ENCODE results near the gene RPA3. TPM values are rescaled to one million over a fixed set of nuclear protein-coding genes. Genes with fewer than 3 reads are reported as not detected.
A peak's percentile ranks its signal among the peaks of the same experiment; 100 is the strongest.
"Not testable (repeated sequence)": the region's sequence is repeated elsewhere in the genome, so short reads cannot be mapped to it uniquely, and the experiment has no call there.

The RPA3 gene
- polyA plus RNA-seq, 3 donors: 49.2 to 76.5 (median 62.0) TPM

DNA sequence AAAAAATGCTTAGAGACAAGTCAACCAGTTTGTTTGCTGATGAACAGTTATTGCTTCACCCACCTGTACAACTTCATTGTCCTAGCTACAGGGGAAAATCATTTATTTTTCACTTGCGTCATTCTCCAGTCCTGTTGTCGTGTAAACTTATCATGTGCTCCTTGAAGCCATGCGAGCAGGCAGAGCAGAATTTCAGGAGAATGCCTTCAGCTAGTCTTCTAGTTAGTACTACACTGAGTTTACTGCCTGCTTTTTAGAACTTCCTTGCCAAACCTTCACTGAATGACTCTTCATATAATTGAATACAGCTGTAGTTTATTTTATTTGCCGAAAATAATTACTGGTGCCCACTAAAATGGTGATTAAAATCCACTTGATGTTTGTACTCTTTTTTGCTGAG, 15.6 kb downstream of the RPA3 start:
- no peak for DNase-seq (ENCODE audit: extremely low read depth in 1 of 11, low read depth in 9 of 11, low spot score in 4 of 11)

DNA sequence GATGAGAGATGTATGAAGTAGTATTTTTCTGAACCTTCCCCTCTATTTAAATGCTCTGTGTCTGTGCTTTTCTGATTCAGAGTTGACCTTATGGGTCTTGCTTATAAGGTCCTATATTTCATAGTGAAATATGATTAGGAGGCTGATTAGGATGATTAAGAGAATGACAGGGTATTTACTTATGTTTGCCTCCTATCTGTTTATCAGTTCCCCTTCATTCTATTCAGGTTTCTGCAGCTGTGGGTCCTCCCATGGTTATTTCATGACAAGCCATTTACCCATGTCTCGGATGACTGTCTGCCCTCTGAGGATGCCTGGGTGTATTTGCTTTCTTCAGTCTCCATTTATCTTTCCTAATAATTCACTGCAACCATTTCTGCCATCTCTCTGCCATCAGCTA, 16.9 kb downstream of the RPA3 start:
- DNase-seq (ENCODE audit: extremely low read depth in 1 of 11, low read depth in 9 of 11, low spot score in 4 of 11): no peak

DNA sequence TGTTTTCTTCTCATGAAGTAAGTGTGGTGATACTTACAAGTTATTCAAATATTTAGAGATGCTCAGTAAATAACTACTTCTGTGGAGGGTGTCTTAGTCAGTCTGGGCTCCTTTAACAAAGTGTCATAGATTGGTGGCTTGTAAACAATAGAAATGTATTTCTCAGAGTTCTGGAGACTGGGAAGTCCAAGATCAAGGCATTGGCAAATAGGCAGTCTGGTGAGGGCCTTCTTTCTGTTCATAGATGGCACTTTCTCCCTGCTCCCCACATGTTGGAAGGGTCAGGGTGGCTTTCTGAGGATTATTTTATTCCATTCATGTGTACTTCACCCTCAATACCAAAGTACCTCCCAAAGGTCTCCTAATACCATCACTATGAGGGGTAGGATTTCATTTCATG, 18.4 kb downstream of the RPA3 start:
- DNase-seq (ENCODE audit: extremely low read depth in 1 of 11, low read depth in 9 of 11, low spot score in 4 of 11): no peak

DNA sequence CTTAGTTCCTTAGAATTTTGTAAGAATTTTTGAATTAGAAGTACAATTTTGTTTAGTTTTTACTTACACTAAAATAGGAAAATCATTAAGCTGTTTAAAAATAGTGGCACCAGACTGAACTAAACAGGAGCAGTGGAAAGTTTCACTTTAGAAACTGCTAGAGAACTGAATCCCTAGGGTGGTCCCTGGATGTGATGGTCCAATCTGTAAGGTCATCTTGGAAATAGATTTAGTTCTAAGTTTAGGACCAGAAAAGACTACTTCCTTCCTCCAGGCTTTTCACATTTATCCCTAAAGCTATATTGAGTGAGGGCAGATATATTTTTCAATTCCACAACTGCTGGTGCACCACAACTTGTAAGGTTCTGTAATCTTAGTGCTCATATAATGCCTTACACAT, 19.0 kb downstream of the RPA3 start:
- DNase-seq (ENCODE audit: extremely low read depth in 1 of 11, low read depth in 9 of 11, low spot score in 4 of 11): no peak

DNA sequence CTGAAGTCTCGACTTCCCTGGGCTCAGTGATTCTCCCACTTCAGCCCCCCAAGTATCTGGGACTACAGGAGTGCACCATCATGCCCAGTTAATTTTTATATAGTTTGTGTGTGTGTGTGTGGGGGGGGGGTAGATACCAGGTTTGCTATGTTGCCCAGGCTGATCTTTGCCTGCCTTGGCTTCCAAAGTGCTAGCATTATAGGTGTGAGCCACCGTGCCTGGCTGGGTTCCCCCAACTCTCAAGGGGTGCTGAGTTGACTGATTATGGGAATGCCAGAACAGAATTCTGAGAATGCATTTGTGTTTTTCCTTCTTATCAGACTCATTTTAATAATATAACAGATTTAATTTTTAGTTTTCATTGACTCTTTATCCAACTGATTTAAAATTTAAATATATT, 19.5 kb downstream of the RPA3 start:
- DNase-seq (ENCODE audit: extremely low read depth in 1 of 11, low read depth in 9 of 11, low spot score in 4 of 11): no peak

DNA sequence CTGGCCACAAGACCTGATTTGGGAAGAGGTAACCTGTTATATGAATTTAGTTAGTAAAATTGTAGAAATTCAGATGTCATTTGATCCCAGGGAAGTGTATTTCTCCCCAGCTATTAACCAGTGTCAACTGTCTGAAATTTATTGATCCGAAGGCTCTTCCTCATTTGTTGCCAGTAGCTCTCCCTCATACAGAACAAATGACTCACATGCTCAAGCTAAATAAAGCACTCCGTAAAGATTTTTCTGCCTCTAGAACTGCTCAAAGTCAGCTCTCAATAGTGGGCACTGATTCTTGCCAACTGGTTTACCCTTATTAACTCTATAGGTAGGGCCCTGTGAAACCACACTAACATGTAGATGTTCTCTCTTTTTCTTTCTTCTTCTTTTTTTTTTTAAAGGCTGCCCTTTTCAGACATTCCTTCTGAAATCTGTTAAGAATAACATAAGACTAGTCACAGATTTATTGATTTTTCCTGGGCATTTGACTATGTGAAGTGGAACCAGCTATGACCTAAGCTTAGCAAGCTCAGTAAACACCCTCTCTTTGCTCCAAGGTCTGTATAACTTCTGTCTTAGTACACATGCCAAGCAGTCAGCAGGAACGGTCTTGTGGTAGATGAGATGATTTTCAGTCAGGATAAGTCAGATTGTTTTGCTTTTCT, 21.8 kb downstream of the RPA3 start:
- no peak for DNase-seq (ENCODE audit: extremely low read depth in 1 of 11, low read depth in 9 of 11, low spot score in 4 of 11)

DNA sequence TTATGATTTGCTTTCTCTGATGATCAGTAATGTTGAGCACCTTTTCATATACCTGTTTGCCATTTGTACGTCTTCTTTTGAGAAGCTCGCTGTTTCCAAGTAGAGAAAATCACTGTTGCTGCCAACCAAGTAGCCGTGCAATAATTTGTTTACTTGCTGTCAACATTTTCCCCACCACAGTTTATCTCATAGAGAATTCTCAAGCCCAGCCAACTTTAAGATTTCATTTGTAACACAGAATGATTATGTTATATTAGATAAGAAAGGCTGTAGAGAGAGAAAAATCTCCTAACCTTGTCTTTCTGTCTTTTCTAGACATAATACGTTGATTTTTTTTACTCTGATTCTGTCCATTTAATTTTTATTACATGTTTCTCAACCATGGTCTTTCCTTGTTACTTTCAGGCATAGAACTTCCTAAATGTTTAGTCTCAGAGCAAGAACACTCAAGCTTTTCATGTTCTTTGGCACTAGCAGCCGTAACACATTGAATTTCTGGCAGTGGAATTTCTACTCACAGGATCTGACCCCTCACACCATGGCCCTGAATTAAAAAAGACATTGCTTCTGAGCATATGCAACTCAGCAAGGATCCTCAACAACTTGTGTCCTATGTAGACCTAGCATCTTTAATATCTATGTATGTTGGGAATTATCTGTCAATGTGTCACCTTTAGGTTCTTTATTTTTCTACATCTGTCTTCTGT, 23.1 kb downstream of the RPA3 start:
- no peak for DNase-seq (ENCODE audit: extremely low read depth in 1 of 11, low read depth in 9 of 11, low spot score in 4 of 11)

DNA sequence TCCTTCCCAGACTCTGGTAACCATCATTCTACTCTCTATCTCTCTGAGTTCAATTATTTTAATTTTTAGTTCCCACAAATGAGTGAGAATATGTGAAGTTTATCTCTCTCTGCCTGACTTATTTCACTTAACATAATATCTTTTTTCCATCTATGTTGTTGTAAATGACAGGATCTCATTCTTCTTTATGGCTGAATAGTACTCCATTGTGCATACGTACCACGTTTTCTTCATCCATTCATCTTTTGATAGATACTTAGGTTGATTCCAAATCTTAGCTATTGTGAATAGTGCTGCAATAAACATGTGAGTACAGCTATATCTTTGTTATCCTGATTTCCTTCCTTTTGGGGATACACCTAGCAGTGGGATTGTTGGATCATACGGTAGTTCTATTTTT, 23.9 kb downstream of the RPA3 start:
- no peak for DNase-seq (ENCODE audit: extremely low read depth in 1 of 11, low read depth in 9 of 11, low spot score in 4 of 11)

DNA sequence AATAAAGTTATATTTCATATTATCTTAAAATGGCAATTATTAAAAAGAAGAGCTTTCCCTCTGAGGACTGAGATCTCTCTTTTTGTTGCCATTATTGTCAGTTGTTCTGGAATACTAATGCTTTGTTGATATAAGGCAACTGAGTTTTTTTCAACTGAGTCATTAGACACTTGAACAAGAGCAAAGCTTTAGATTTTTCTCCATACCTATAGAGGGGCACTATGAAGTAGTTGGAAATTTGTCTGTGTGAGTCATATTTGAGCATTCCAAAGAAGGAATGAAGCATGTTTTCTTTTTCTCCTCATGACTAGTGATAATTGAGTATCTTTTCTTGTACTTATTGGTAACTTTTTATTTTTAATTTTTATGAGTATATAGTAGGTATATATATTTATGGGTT, 24.5 kb downstream of the RPA3 start:
- DNase-seq (ENCODE audit: extremely low read depth in 1 of 11, low read depth in 9 of 11, low spot score in 4 of 11): no peak

DNA sequence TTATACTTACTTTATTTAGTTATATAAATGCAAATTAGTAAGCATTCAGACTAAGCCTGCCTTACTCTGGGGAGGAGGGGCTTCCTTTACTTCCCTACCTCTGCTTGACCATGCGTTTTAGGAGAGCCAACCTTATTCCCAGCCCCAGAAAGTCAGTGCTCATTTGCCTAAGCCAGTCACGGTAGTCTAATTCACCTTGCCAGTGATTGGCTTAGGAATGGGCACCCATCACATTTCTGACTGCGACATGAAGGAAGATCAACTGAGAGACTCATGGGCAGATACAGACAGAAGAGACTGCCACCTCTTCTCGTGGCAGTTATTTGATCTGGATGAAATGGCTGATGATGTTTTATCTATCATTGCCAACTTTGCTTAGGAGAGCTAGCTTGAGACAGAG, 29.5 kb downstream of the RPA3 start:
- no peak for DNase-seq (ENCODE audit: extremely low read depth in 1 of 11, low read depth in 9 of 11, low spot score in 4 of 11)

DNA sequence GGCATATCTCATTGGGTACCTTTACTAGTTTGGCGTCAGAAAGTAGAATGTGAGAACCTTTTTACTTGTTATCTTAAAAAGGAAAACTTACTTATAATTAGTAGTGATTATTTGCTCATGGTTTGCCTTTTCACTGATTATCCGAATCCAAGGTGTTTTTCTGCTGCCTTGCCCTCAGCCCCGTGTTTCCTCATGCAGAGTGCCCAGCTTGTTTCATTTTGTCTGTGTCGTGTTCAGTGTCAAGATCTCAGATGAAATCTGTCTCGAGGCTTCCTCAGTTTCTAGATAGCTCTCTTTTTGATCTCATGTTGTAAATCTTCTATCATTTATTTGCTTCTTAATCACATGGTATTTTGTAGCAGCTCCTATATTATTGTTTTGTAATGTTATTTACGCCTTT, 30.1 kb downstream of the RPA3 start:
- no peak for DNase-seq (ENCODE audit: extremely low read depth in 1 of 11, low read depth in 9 of 11, low spot score in 4 of 11)

DNA sequence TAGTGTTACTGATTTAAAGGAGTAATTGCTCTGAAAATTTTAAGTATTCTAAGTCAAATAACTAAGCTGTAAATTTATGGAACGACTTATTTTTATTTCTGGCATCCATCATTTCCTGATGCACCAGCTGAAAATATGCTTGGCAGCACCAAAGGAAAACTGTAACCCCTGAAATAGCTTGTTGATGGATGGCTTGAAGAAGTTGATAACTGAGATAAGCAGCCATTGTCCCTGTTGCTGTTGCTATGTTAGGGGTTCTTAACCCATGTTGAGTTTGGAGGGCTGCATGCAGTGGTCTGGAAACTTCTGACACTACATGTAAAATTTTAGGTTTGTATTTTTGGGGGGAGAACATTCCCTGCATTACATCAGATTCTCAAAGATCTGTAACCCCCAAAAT, 30.6 kb downstream of the RPA3 start:
- no peak for DNase-seq (ENCODE audit: extremely low read depth in 1 of 11, low read depth in 9 of 11, low spot score in 4 of 11)

DNA sequence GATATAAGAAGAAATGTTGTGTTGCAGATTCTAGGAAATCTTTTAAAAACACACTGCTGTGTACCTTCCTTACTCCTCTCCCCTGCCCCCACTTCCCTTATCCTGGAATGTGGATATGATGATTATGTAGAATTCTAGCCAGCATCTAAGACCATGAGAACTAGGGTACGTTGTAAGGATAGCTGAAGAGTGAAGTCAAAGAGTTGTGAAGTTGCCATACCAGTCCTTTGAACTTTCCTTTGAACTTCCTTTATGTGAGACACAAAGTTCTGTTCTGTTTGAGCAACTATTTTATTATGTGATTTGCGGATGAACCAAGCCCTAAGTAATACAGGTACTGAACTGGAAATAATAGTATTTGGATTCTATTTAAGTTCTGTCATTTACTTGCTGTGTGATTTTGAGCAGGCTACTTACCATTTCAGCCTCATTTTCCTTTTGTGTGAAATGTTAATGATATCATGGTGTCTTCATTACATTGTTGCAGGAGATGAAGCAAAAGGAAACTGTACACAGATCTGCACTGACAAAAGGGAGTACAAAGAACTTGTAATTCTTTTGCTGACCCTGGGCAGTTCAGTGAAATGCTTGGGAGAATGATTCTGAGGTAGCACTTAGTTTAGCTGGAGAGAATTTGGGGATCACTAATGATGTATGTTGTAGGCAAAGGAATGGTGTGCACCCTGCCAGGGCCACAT, 31.4 kb downstream of the RPA3 start:
- DNase-seq (ENCODE audit: extremely low read depth in 1 of 11, low read depth in 9 of 11, low spot score in 4 of 11): no peak

DNA sequence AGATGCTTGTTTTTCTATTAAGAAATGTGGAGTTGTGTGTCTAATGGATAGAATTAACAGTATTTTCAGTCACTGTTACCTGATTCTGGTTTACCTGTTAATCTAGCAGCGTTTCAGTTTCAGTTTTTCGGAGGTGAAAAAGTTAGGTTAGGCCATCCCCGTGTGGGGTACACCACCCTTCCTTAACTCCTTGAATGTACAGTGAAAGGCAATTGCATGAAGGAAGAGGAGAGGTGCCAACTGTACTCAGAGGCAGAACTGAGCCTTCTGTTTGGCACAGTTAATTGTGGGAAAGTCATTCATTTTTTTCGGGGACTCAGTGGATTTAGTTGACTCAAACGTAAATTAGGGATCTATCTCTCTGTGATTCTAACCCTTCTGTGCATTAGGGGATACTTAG, 35.5 kb downstream of the RPA3 start:
- no peak for DNase-seq (ENCODE audit: extremely low read depth in 1 of 11, low read depth in 9 of 11, low spot score in 4 of 11)

DNA sequence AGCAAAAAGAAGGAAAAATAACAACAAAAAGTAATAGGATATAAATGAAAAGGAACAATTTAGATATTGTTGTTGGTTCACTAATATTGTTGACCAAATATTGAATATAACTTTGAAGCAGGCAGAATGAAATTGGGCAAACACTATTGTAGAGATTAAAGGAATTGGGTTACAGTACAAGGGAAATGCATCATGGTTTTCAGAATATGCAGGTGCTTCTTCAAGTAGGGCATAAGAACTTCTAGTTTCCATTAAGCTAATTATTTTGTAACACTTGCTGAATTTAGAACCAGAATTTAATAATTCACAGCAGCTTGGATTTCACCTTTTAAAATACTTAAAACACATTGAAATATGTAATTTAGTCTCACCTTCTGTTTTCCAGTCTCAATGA, 36.5 kb downstream of the RPA3 start:
- no peak for DNase-seq (ENCODE audit: extremely low read depth in 1 of 11, low read depth in 9 of 11, low spot score in 4 of 11)

DNA sequence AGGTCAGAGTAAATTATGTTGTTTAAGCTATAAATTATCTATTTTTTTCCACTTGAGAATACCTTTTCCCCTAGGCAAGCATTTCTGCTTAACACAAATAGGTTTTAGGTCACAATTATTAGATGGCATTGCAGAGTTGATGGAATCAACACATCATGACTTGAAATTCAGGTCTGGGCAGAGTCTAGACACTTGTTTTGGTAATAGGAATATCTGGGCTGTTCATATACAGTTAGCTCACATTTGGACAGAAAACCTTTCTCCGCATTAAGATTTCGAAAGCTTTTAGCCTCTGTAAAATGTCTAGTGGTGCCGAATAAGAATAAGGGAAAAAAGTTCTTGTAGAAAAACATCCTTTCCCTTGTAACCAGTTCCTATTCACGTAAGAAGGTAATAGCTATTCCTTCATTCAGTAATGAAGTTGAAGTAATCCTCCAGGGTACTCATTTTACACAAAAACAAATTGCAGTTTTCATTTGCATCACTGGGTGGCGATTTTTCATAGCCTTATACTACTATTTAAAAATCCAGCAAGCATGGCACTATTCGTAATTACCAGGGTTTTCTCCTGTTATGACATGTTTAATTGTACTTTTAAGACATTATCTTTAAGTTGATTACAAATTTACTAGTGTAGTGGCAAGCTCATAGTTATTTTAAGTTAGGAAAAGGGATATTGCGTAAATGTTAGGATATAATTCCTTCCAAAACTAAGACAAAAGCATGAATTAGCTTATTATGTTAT, 37.0 kb downstream of the RPA3 start:
- peak; percentile 34 to 73 (median 56) for DNase-seq (ENCODE audit: extremely low read depth in 1 of 11, low read depth in 9 of 11, low spot score in 4 of 11)

DNA sequence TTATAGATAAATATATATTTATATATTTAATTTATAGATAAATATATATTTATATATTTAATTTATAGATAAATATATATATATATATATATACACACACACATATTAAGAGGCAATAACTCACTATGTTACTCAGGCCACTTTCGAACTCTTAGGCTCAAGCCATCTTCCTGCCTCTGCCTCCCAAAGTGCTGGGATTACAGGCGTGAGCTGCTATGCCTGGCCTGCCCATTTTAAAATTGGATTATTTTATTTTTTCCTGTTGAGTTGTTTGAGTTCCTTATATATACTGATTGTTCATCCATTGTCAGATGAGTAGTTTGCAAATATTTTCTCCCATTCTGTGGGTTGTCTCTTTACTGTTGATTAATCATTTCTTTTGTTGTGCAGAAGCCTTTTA, 38.8 kb downstream of the RPA3 start:
- DNase-seq (ENCODE audit: extremely low read depth in 1 of 11, low read depth in 9 of 11, low spot score in 4 of 11): not testable (repeated sequence)

DNA sequence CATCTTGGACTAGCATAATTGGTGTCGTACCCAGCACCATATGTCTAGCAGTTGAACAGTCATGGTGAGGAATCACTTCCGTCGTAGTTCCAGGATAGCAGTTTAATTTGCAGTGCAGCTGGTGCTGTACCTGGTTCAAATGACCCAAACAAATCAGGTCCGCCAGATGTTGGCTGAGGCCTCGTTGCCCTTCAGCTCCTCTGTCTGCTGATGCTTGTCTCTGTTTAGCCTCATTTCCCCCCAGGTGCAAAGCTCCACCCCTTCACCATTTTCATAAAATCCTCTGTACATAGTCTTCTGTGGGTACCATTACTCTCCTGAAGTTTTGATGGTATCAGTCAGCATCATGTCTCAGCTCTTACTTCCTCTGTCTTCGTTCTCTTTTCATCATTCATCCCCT, 42.7 kb downstream of the RPA3 start:
- no peak for DNase-seq (ENCODE audit: extremely low read depth in 1 of 11, low read depth in 9 of 11, low spot score in 4 of 11)

DNA sequence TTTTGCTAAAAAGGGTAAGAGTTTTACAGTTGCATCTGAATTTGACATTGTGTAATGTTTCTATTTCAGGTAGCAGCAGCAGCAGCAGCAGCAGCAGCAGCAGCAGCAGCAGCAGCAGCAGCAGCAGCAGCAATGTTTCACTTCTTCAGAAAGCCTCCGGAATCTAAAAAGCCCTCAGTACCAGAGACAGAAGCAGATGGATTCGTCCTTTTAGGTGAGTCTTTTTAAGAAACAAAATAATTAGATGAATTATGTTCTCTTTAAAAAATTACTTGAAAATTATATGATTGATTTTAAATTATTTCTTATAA, 45.2 kb downstream of the RPA3 start:
- DNase-seq (ENCODE audit: extremely low read depth in 1 of 11, low read depth in 9 of 11, low spot score in 4 of 11): no peak
